GM21723 (cell line): ENCODE measurements around the gene TMEM240.
"Not testable (repeated sequence)": the region's sequence is repeated elsewhere in the genome, so short reads cannot be mapped to it uniquely, and the experiment has no call there.

Source experiments
- ATAC-seq: cut with Tn5 transposase; IDR thresholded peaks from one replicate; pipeline ENCODE4 v1.9.1; 2021; ENCODE audit warnings: mild to moderate bottlenecking, moderate library complexity; ENCODE audit not compliant: unreplicated experiment

TMEM240 gene

GRCh38 chr1:1505801-1506200 lies 34.6 kb downstream of the TMEM240 start:
- ATAC-seq: not testable (repeated sequence)

GRCh38 chr1:1505366-1505798 lies 35.0 kb downstream of the TMEM240 start:
- ATAC-seq: peak; percentile 48

GRCh38 chr1:1504777-1505365 lies 35.6 kb downstream of the TMEM240 start:
- not testable (repeated sequence) for ATAC-seq

- not testable (repeated sequence) for ATAC-seq
Measured at GRCh38 chr1:1495461-1495975, 44.9 kb downstream of the TMEM240 start.

- not testable (repeated sequence) for ATAC-seq
Measured at GRCh38 chr1:1494311-1494710, 46.1 kb downstream of the TMEM240 start.

- no peak for ATAC-seq
Measured at GRCh38 chr1:1491601-1492000, 48.8 kb downstream of the TMEM240 start.

- ATAC-seq: no peak
Measured at GRCh38 chr1:1490633-1491230, 49.7 kb downstream of the TMEM240 start.

GRCh38 chr1:1489861-1490260 lies 50.6 kb downstream of the TMEM240 start:
- no peak for ATAC-seq

- ATAC-seq: no peak
Measured at GRCh38 chr1:1489231-1489630, 51.2 kb downstream of the TMEM240 start.

GRCh38 chr1:1487701-1488100 lies 52.7 kb downstream of the TMEM240 start:
- ATAC-seq: no peak

GRCh38 chr1:1485755-1486317 lies 54.6 kb downstream of the TMEM240 start:
- not testable (repeated sequence) for ATAC-seq

GRCh38 chr1:1484976-1485750 lies 55.3 kb downstream of the TMEM240 start:
- ATAC-seq: not testable (repeated sequence)
